HG03442 (cell line): Measurements from ENCODE around the gene KCNIP4.
"Not testable (repeated sequence)": the region's sequence is repeated elsewhere in the genome, so short reads cannot be mapped to it uniquely, and the experiment has no call there.

Experiments used
- ATAC-seq: cut with Tn5 transposase; IDR thresholded peaks from one replicate; pipeline ENCODE4 v1.9.1; 2021; ENCODE audit warnings: mild to moderate bottlenecking, moderate library complexity; ENCODE audit not compliant: unreplicated experiment

Gene KCNIP4

DNA sequence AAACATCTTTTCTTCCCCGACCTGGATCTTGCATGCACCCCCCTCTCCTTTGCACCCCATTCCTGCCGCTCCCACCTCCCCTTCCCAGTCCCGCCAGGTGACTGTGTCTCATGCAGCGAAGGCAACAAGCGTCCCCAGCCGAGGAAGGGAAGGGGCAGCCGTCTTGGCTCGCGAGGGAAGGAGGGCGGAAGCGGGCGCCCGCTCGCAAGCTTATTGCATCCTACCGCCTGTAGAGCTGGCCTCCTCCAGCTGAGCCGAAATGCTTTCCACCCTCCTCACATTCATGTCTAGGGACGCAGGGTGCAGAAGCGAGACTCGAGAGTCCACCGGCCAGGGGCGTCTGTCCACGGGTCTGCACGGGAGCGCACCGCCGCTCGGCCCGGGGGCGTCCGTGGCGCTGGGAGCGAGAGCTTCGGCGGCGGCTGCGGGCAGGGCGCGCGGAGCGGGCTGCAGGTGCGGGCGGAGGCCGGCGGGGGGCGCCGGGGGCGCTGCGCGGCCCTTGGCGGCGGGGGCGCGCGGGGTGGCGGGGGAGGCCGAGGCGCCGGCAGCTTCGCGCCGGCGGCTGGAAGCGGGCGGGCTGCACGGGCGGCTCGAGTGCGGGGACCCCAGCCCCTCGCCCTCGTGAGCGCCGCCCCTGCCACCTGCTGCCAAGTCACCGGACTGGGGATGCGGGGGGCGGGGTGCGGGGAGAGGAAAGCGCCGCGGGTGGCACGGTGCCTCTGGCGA is at the start of gene KCNIP4:
Gene KCNIP4, minus strand, starts transcription at position 426 of the 726 bp plus-strand sequence.
- ATAC-seq, result no peak

DNA sequence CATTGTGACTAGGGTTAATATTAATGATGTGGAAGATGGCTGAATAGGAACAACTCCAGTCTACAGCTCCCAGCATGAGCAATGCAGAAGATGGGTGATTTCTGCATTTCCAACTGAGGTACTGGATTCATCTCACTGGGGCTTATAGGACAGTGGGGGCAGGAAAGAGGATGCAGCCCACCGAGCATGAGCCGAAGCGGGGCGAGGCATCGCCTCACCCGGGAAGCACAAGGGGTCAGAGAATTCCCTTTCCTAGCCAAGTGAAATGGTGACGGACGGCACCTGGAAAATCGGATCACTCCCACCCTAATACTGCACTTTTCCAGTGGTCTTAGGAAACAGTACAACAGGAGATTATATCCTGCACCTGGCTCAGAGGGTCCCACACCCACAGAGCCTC is 48.0 kb upstream of the KCNIP4 start:
- not testable (repeated sequence) for ATAC-seq

DNA sequence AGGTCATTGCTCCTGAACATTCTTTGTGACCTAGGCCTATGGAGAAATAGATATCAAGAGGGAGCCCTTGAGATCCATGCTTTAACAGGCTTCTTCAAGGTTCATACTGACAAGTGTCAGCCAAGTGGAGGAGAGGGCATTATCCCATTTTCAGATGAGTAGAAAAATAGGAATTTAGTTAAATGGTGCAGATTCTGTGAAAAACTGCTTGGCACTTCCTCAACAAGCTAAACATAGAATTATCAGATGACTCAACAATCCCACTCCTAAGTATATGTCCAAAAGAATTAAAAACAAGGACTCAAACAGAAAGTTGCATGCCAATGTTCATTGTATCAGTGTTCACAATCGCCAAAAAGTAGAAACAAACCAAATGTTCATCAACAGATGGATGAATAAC is 43.8 kb upstream of the KCNIP4 start:
- ATAC-seq, result no peak

DNA sequence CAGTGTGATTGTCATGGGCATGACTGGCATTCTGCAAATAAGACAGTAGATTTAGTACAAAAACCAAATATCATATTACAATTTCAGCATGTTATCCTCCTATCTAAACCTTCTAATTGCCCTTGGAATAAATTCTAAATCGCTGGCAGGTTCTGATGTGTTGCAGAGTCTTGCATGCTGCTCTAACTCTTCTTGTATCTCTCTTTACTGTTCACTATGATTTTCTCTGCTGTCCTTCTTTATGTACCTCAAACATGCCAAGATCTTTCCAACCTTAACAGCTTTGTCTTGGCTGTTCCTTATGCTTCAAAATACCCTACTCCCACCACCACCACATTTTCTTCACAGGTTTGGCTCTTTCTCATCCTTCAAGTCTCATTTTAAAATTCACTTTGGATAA is 43.0 kb upstream of the KCNIP4 start:
- ATAC-seq, result no peak

DNA sequence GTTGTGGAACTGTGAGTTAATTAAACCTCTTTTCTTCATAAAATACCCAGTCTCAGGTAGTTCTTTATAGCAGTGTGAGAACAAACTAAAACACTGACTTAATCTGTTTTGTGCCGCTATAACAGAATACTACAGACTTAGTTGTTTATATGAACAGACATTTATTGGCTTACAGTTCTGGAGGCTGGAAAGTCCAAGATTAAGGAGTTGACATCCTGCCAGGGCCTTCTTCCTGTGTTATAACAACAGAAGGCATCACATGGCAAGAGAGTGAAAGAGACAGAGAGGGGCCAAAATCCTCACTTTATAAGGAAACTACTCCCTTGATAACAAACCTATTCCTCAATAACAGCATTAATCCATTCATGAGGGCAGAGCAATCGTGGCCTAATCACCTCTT is 42.5 kb upstream of the KCNIP4 start:
- ATAC-seq, result no peak

DNA sequence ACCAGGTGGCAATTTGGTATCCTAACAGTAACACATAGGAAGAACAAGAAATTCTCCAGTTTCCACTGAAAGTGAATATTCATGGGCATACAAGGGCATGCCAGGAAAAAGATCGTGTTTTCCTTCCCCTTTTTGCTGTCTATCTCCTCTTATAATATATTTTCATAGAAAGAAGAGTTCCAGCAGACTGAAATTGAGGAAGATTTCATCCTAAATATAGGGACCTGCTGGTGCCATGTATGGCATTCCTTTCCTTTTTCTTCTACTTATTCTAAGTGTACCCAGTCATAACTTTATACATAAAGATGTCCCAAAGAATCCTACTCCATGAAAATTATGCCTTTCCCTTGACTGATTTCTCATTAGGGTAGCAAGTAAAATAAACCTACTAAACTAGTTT is 40.8 kb upstream of the KCNIP4 start:
- ATAC-seq, result no peak

DNA sequence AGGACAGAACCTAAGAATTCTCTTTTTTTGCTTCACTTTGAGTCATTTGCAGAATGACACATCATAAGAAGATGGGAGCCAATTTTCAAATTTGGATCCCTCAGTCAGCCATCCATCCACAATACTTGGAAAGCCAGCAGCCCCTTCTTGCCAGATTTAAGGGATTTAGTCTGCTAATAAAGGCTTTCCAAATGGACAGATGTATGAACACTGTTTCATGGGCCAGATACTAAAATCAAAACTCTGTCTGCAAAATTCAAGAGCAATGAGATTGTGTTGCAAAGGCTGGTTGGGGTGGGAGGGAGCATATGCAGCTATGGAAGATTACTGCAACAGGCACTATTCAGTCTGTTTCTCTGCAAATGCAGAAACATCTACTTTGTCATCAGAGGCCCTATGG is 37.7 kb upstream of the KCNIP4 start:
- no peak for ATAC-seq

DNA sequence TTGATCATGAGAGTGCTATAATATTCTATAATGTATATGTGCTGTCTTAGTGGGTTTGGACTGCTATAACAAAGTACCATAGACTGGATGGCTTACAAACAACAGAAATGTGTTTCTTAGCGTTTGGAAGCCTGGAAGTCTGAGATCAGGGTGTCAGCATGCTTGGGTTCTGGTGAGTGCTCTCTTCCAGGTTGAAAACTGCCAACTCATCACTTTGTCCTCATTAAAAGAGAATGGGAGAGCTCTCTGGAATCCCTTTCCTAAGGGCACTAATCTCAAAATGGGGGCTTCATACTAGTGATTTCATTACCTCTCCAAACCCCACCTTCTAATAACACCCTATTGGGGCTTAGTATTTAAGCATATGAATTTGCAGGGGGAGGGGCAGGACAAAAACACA is 33.5 kb upstream of the KCNIP4 start:
- ATAC-seq, result no peak

DNA sequence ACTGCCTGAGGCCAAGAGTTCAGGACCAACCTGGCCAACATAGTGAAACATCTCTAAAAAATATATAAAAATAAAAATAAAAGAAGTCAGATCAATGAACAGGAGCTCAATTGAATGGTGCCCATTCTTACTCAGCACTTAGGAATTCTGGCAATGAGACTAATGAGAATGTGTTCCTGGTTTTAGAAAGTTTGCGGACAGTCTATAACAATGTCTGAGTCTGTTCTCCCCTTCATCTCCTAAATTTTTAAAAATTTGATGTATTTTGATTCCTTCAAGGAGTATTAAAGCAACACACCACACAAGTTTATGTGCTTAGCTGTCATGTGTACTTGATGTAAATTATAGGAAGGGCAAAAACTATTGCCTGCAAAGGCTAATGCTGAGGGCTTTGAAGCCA is 30.6 kb upstream of the KCNIP4 start:
- no peak for ATAC-seq

DNA sequence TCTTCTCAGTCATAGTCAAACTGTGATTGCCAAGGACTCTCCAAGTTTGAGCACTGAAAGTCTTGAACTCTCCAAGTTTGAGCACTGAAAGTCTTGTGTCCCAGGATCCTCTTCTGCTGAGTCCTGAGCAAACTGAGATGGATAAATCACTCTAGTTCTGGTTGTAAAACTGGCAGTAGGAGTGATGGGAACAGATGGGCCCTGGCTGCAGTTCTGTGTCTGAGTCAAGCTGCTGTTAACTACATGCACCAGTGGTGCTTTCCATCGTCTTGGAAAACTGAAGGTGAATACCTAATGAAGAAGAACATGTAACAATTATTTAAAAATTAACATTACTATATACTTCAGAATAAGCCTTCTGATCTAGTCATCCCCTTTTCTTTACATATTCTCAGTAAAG is 27.6 kb upstream of the KCNIP4 start:
- ATAC-seq, result no peak

DNA sequence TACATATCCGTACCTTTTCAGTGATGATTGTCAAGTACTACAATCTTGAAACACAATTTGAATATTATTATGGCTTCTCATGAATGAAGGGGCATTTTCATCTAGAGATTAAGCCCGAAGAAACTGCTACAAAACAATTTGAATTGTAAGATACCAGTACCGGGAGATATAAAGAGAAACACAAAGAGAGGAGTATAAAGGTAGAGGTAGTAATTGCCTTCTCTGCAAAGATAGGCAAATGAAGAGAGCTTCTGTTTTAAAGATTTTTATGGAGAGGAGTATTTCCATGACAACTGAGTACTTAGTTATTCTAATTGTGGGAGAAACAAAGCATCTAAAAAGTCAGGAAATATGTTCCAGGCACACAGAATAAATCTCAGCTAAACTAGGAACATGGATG is 25.3 kb upstream of the KCNIP4 start:
- no peak for ATAC-seq

DNA sequence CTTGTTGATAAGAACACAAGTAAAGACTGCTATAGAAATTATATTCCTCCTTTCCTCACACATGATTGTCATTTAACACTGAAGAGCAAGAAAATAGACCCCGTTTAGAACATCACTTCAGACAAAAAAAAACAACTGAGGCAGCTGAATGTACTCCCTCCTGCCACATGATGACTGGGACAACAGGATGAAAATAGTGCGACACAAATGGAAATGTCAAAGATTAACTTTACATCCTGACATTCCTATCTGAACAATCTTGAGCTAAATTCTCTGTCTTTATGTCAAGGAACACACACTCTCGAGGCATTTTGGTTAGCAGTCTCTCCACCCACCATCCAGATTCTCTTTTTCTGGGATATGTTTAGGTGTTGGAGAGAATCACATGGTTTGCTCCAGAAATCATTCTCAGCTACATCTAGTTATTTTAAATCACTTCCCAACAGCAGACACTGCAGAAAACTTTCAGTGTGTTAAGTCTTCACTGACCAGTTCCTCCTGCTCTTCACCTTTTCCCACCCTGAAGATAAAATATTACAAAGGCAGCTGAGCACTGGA is 16.3 kb upstream of the KCNIP4 start:
- no peak for ATAC-seq

DNA sequence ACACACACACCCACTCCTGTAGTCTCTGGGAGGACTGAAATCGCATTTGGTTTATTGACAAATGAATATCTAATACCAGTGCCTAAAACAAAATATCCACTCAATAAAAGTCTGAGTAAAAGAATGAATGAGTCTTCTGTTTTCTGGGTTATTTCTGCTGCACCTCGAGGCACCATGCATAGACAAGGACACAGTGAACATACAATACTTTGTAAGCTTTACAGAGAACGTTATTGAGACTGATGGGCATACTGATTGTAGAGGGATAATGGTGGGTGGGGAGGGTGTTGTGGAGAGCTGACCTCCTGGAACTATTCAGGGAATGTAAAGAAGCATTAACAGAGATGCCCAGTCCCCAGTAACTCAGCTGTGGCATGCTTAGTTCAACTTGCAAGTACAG is 14.1 kb upstream of the KCNIP4 start:
- no peak for ATAC-seq

DNA sequence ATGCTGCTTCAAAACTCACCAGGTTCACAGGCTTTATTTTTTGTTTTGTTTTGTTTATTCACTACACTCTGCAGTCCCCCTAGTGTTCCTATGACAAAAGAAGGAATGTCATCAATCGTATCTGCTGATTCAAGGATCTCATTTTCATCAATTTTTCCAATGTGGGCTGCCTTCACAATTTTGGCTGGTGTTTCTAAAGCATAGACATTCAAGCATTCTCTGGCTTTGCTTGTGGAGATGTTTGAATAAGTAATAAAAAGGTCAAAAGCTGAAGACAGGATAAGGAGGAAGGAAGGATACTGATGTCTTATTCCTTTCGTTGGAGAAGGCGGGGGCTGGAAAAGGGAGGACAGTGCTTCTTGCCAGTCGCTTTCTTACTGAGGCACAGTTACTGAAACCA is 12.2 kb upstream of the KCNIP4 start:
- no peak for ATAC-seq

DNA sequence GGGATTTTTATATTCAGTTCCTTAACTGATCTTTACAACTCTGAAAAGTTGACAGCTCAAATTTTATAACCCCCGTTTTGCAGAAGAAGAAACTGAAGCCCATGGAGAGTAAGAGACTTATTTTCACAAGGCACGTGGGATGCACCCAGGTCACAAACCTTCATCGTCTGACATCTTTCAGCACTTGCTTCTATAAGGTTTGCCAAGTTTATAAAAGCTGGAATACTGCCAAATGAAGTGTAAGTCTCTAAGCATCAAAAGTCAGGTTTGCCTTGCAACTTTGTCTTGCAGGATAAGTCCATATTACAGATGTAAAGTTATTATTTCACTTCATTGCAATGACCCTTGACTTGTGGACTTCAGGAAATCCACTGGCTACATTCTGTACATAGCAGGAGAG is 6.3 kb upstream of the KCNIP4 start:
- ATAC-seq, result no peak

DNA sequence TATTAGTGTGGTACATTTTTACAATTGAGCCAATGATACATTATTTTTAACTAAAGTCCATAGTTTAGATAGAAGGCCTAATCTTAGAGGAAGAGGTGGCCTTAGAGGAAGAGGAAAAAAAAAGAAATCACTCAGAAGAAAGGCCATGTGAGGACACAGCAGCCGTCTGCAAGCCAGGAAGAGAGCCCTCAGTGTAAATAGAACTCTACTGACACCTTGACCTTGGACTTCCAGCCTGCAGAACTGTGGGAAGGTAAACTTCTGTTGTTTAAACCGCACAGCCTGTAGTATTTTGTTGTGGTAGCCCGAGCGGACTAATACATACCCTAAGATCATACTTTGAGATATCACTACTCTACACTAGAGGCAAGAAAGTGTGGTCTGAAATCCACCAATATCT is 5.1 kb upstream of the KCNIP4 start:
- ATAC-seq, result no peak

DNA sequence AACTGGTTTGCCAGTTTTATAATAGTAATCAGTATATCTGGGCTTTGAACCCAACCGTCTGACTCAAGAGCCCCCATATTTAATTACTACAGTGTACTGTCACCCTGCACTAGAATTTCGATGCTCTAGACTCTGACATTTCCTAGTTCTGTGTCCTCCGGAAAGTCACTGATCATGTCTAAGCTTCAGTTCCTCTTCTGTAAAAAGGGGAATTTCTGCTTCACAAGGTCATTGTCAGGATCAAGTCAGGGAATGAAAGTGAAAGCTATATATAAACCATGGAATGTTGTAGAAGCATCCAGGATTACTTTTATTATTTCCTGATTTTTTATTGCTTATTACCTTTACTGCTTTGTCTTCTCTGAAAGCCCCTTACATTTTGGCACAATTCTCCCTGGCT is 4.0 kb upstream of the KCNIP4 start:
- peak; percentile 74 for ATAC-seq

DNA sequence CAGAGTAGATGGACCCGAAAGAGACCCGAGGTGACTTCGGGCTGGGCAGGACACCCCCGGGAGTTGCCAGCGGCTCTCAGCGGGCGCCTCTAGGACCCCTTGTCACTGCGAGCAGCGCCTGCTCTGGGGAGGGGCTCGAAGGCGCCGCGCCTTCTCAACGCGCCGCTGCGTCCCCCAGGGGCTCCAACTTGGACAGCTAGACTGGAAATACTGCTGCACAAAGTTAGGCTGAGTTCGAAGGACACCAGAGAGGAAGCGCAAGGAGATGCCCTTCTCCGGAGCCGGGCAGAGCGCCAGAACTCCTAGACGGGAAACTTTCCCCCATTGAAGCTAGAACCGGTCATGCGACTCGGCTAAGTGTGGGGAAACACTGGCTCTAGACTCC is 493 bp upstream of the KCNIP4 start:
- ATAC-seq, result no peak

DNA sequence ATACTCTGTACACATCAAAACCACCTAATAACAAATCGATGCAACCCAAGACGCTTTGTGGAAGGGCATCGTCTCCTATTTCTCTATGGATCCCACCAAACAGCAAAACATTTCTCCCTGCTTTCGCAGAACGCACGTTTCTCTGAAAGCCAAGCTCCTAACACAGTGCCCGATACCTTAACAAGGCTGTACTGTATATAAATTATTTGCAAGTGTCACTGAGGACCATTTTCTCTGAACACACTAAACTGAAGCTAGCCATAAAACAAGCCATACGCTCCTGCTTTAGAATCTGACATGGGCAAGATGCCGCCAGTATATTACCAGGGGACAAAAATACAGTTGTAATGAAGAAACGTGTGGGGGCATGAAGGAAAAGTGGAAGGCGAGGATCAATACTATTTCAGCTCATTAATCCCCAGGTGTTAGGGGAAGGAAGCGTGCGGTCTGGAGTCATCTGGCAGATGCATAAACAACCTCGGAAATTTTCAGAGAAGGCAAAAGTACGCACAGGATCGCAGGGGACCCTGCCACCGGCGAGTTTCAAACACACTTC is 703 bp downstream of the KCNIP4 start:
- no peak for ATAC-seq

DNA sequence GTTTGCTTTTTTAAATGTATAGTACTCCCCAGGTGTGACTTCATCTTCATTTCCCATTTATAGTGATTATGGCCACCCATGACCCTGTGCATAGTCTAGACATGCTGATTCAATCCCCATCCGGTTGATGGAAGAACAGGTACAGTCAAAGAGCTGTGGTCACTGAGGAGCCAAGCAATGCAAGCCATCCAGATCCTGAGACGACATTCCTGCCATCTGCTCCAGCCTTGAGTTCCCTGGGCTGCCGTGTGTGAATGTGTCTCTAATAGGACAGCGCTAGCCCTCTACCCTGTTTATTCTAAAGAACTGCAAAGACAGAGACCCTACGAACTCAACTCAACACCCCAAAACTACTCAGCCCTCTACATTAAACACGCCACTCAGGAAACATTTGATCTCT is 1.7 kb downstream of the KCNIP4 start:
- no peak for ATAC-seq

DNA sequence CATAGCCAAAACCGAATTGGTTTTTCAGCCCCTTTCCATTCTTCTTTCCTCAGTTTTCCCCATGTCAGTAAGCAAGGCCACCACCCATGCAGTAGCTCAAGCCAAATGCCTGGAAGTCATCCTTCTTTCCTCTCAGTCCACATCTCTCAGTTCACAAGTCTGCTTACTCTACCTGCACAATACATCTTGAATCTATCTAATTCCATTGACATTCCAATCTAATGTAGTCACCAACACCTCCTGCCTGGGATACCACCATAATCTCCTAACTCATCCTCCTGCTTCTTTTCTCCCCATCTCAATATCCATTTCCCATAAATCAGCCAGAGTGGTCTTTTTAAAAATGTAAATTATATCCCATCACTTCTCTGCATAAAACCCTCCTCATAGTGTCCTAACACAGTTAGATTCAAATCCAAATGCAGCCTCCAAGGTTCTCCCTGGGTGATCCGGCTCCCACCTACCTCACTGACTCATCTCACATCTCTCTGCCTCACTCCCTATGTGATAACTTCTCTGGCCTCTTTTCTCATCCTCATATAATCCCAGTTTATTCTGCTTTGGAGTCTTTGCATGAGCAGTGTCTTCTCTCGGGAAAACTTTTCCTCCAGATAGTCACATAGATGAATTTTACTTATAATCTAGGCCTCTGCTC is 26.9 kb downstream of the KCNIP4 start:
- no peak for ATAC-seq

DNA sequence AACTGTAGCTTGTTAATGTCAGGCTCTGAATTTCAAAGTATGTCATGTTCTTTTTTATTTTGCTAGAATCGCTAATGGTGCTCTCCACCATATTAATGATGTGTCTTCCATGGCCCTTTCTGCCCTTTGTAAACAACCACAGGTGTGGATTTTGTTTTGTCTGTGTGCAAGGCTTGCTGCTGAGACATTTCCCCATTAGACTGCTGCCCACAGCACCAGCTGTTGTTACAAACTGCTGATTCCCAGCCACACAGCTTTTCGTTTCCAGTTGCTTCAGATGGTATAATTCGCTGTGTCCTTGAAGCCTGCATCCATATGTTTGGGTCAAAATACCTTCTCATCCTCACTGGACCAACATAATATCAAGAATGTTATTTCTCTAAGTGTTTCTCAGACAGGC is 32.8 kb downstream of the KCNIP4 start:
- no peak for ATAC-seq
